T-helper 1 cell treated with Interleukin-12 subunit alpha and Interleukin-12 subunit beta and Interleukin-4 antibody, amounts not matched to agents 30 μg/mL and 1 μg/mL, for 36 hours (primary cell): ENCODE results near the gene CSN3.
"Not testable (repeated sequence)": the region's sequence is repeated elsewhere in the genome, so short reads cannot be mapped to it uniquely, and the experiment has no call there.

Source experiments
- H3K27ac Mint-ChIP-seq: one replicate; pipeline ENCODE4 v1.8.0; 2021; ENCODE audit warnings: mild to moderate bottlenecking, mixed read lengths
- H3K27me3 Mint-ChIP-seq: one replicate; pipeline ENCODE4 v1.8.0; 2021; ENCODE audit warnings: low read depth, mixed read lengths
- H3K36me3 Mint-ChIP-seq: one replicate; pipeline ENCODE4 v1.8.0; 2021; ENCODE audit warnings: low read depth, mixed read lengths
- H3K4me1 Mint-ChIP-seq: one replicate; pipeline ENCODE4 v1.8.0; 2021; ENCODE audit warnings: low read depth, mixed read lengths
- H3K4me3 Mint-ChIP-seq: one replicate; pipeline ENCODE4 v1.8.0; 2021; ENCODE audit warnings: mild to moderate bottlenecking, moderate library complexity, mixed read lengths
- H3K9me3 Mint-ChIP-seq: one replicate; pipeline ENCODE4 v1.8.0; 2021; ENCODE audit warnings: mixed read lengths

The CSN3 gene, protein sequence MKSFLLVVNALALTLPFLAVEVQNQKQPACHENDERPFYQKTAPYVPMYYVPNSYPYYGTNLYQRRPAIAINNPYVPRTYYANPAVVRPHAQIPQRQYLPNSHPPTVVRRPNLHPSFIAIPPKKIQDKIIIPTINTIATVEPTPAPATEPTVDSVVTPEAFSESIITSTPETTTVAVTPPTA

DNA sequence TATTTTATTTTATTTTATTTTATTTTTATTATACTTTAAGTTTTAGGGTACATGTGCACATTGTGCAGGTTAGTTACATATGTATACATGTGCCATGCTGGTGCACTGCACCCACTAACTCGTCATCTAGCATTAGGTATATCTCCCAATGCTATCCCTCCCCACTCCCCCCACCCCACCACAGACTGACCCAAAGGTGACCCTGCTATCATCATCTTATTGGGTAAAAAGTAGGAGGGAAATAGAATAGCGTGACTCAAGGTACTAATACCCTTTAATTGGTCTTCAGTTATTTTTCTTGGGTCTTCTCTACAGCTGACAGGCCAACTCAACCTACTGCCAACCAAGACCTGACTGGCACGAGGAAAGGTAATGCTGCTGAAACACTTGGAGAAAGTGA is at the start of gene CSN3:
TSS of gene CSN3 (plus strand) at position 301 of the 400 bp plus-strand sequence. CDS start 2,223 bp downstream, outside the sequence.
- H3K36me3 Mint-ChIP-seq, H3K27me3 Mint-ChIP-seq, H3K4me3 Mint-ChIP-seq, H3K9me3 Mint-ChIP-seq, H3K4me1 Mint-ChIP-seq, H3K27ac Mint-ChIP-seq: not testable (repeated sequence)

- Mint-ChIP-seq H3K27ac (no peak overlapping the region), H3K4me1 (no peaks in the 10 kb centered on the region), H3K36me3 (no peaks in the 10 kb centered on the region), H3K27me3 (no peaks in the 10 kb centered on the region), H3K4me3 (no peak overlapping the region), H3K9me3 (no peaks in the 10 kb centered on the region)
Observed at GRCh38 chr4:70192895-70193294, 49.5 kb upstream of the CSN3 start.

DNA sequence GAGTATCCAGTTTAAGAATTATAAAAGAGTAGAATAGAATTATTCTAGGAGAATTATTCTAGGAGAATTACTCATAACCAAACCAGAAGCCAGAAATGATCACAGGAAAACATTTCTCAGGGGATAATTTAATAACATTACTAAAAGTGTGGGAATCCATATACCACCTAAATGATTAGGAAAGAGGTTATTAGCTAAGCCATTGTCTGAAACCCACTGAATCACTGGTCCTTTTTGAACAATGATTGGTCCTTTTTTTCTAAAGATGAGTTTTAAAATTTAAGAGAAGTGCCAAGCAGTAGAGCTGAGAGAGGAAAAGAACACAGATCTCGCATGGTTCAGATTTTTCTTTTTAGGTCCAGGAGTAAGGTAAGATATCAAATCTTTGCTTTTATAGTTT is 47.0 kb upstream of the CSN3 start, which contains the start of gene ODAM:
TSS of gene ODAM (plus strand) at position 301 of the 400 bp plus-strand sequence. CDS start 819 bp downstream, outside the sequence.
- H3K36me3 Mint-ChIP-seq: no peaks in the 10 kb centered on the region
- no peaks in the 10 kb centered on the region for H3K27me3 Mint-ChIP-seq
- no peaks in the 10 kb centered on the region for H3K9me3 Mint-ChIP-seq
- H3K4me3 Mint-ChIP-seq: no peak within 1 kb of the TSS
- H3K4me1 Mint-ChIP-seq: no peaks in the 10 kb centered on the region
- H3K27ac Mint-ChIP-seq: no peak within 1 kb of the TSS

DNA sequence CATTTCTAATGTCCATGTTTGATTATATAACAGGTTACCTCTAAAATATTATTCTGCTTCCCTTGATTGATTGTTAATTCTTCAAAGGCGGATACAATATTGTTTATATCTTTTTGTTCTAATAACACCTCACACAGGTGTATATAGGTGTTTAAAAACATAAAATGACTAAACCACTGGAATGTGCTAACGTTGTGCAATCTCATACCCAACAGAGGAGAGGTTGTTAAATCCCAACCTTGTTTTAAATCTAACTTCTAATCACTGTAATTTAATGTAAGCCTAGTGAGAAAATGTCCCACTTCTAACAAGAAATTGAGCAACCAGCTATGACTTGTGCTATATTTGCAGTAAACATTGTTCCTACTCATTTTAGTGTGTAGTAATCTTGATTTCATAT is 45.5 kb upstream of the CSN3 start:
- Mint-ChIP-seq H3K9me3 (no peaks in the 10 kb centered on the region), H3K4me1 (no peaks in the 10 kb centered on the region), H3K36me3 (no peaks in the 10 kb centered on the region), H3K27me3 (no peaks in the 10 kb centered on the region), H3K27ac (no peak overlapping the region), H3K4me3 (no peak overlapping the region)

DNA sequence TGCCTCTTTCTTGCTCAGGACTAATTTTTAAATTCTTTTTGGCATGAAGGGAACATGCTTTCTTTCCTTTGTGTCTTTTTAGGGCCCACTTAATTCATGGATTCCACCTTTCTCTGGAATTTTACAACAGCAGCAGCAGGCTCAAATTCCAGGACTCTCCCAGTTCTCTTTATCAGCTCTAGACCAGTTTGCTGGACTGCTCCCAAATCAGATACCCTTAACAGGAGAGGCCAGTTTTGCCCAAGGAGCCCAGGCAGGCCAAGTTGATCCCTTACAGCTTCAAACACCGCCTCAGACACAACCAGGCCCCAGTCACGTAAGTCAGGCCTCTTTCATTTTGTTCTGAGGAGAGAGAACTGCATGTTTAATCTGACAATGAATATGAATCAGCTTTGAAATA is 44.6 kb upstream of the CSN3 start:
- H3K4me1 Mint-ChIP-seq: no peaks in the 10 kb centered on the region
- no peak overlapping the region for H3K27ac Mint-ChIP-seq
- H3K27me3 Mint-ChIP-seq: no peaks in the 10 kb centered on the region
- no peaks in the 10 kb centered on the region for H3K36me3 Mint-ChIP-seq
- no peak overlapping the region for H3K4me3 Mint-ChIP-seq
- H3K9me3 Mint-ChIP-seq: no peaks in the 10 kb centered on the region

DNA sequence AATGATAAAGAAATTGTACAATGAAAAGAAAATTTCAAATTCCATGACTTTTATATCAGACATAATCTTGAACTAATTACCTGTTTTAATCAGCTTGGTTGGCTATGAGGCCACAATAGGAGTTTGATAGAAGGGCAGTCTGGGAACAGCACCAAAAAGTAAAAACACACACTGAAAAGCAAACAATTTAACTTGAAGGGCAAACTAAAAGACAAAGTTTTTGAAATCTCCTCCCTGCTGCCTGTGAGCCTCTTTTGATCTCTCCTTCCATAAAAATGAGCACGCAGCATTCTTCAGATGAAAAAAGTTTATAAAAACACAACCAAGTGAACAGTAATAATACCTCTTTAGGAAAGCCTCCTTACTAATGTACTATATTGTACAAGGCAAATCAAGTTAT is 38.8 kb upstream of the CSN3 start:
- Mint-ChIP-seq H3K27ac (no peak overlapping the region), H3K9me3 (no peaks in the 10 kb centered on the region), H3K27me3 (no peaks in the 10 kb centered on the region), H3K36me3 (no peaks in the 10 kb centered on the region), H3K4me3 (no peak overlapping the region), H3K4me1 (no peaks in the 10 kb centered on the region)

GRCh38 chr4:70212752-70213151 is 29.6 kb upstream of the CSN3 start:
- H3K4me3 Mint-ChIP-seq: not testable (repeated sequence)

DNA sequence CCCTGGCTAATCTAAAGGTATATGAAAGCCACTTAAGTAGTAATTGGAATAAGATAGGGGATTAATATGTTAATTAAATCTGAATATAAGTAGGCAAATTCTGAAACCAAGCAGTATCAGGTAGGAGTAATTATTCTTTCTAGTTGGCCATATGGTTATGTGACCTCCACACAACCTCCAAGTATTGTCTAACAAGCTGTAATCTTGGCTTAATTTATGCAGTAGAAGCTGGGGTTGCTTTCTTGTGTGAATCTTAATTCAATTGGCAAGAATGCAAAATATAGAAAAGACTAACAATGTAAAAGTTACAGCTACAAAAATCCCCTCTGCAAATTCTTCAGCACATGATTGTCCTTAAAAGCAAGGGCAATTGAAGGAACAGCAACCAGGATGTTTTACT is 26.3 kb upstream of the CSN3 start:
- H3K9me3 Mint-ChIP-seq, H3K4me3 Mint-ChIP-seq, H3K36me3 Mint-ChIP-seq, H3K27ac Mint-ChIP-seq, H3K4me1 Mint-ChIP-seq, H3K27me3 Mint-ChIP-seq: not testable (repeated sequence)

More at GRCh38 chr4:70212752-70213151, 29.6 kb upstream of the CSN3 start:
- not testable (repeated sequence) for H3K27me3 Mint-ChIP-seq, H3K36me3 Mint-ChIP-seq, H3K9me3 Mint-ChIP-seq, H3K4me1 Mint-ChIP-seq, H3K27ac Mint-ChIP-seq

- not testable (repeated sequence) for H3K27ac Mint-ChIP-seq, H3K36me3 Mint-ChIP-seq, H3K27me3 Mint-ChIP-seq, H3K4me1 Mint-ChIP-seq, H3K9me3 Mint-ChIP-seq, H3K4me3 Mint-ChIP-seq
Observed at GRCh38 chr4:70216550-70216949, 25.8 kb upstream of the CSN3 start.

GRCh38 chr4:70221389-70221788 is 21.0 kb upstream of the CSN3 start:
- not testable (repeated sequence) for H3K9me3 Mint-ChIP-seq, H3K27me3 Mint-ChIP-seq, H3K36me3 Mint-ChIP-seq, H3K4me3 Mint-ChIP-seq, H3K4me1 Mint-ChIP-seq, H3K27ac Mint-ChIP-seq

DNA sequence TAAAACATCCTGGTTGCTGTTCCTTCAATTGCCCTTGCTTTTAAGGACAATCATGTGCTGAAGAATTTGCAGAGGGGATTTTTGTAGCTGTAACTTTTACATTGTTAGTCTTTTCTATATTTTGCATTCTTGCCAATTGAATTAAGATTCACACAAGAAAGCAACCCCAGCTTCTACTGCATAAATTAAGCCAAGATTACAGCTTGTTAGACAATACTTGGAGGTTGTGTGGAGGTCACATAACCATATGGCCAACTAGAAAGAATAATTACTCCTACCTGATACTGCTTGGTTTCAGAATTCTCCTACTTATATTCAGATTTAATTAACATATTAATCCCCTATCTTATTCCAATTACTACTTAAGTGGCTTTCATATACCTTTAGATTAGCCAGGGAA is 20.6 kb upstream of the CSN3 start:
- H3K4me3 Mint-ChIP-seq, H3K36me3 Mint-ChIP-seq, H3K27ac Mint-ChIP-seq, H3K9me3 Mint-ChIP-seq, H3K27me3 Mint-ChIP-seq, H3K4me1 Mint-ChIP-seq: not testable (repeated sequence)

DNA sequence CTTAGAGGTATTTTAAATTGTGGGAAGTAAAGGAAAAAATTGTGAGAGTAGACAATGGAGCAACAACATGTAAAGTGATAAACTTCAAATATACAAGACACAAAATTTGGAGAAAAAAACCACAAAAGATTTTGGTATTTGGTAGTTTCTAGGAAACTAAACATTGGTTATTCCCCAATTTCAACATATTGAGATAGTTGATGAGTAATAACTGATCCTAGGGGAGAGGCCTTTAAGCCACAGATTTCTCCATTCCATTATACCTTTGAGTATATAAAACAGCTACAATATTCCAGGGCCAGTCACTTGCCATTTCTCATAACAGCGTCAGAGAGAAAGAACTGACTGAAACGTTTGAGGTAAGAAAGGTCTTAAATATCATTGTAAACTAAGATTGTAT is 16.6 kb upstream of the CSN3 start, which contains the start of gene FDCSP:
TSS of gene FDCSP (plus strand) at position 301 of the 400 bp plus-strand sequence. CDS start 5,071 bp downstream, outside the sequence.
- H3K36me3 Mint-ChIP-seq: no peaks in the 10 kb centered on the region
- H3K27ac Mint-ChIP-seq: no peak within 1 kb of the TSS
- no peak within 1 kb of the TSS for H3K4me3 Mint-ChIP-seq
- H3K27me3 Mint-ChIP-seq: no peaks in the 10 kb centered on the region
- no peaks in the 10 kb centered on the region for H3K9me3 Mint-ChIP-seq
- no peaks in the 10 kb centered on the region for H3K4me1 Mint-ChIP-seq

GRCh38 chr4:70236125-70236524 is 6.3 kb upstream of the CSN3 start:
- Mint-ChIP-seq H3K36me3 (no peaks in the 10 kb centered on the region), H3K4me1 (no peaks in the 10 kb centered on the region), H3K27ac (no peak overlapping the region), H3K27me3 (no peaks in the 10 kb centered on the region), H3K4me3 (no peak overlapping the region), H3K9me3 (no peaks in the 10 kb centered on the region)

- Mint-ChIP-seq H3K36me3 (no peaks in the 10 kb centered on the region), H3K27me3 (no peaks in the 10 kb centered on the region), H3K4me1 (no peaks in the 10 kb centered on the region), H3K27ac (no peak overlapping the region), H3K9me3 (no peaks in the 10 kb centered on the region), H3K4me3 (no peak overlapping the region)
Observed at GRCh38 chr4:70239131-70239883, 3.1 kb upstream of the CSN3 start.

- H3K9me3 Mint-ChIP-seq: no peaks in the 10 kb centered on the region
- H3K27me3 Mint-ChIP-seq: no peaks in the 10 kb centered on the region
- no peak overlapping the region for H3K27ac Mint-ChIP-seq
- no peaks in the 10 kb centered on the region for H3K4me1 Mint-ChIP-seq
- H3K4me3 Mint-ChIP-seq: no peak overlapping the region
- H3K36me3 Mint-ChIP-seq: no peaks in the 10 kb centered on the region
Observed at GRCh38 chr4:70239884-70240591, 2.4 kb upstream of the CSN3 start.
